HCT116 (cell line): ENCODE data around the gene SNTG2.

Experiments used
- ELF1 ChIP-seq: IDR thresholded peaks from 2 replicates; pipeline ENCODE4 v1.6.1; 2012; ENCODE audit warnings: low read depth, borderline replicate concordance
- EZH2 ChIP-seq: fragments of 200-600 bp; sonication (generic); IDR thresholded peaks from 2 replicates; pipeline ENCODE4 v1.6.1; 2017; ENCODE audit warnings: antibody characterized with exemption, mixed run types
- EZH2phosphoT487 ChIP-seq: fragments of 200-600 bp; IDR thresholded peaks from 2 replicates; pipeline ENCODE4 v1.6.1; 2018; ENCODE audit warnings: antibody characterized with exemption, borderline replicate concordance
- POLR2A ChIP-seq: IDR thresholded peaks from 2 replicates; pipeline ENCODE4 v1.7.0; 2011; ENCODE audit warnings: borderline replicate concordance; ENCODE audit not compliant: insufficient read depth, insufficient read length; ENCODE audit errors: extremely low read depth
- ZNF274 ChIP-seq: fragments of 200-500 bp; sonication (Bioruptor generic); IDR thresholded peaks from 2 replicates; pipeline ENCODE4 v1.6.1; 2014; ENCODE audit warnings: mild to moderate bottlenecking, low read depth, low read length, inconsistent platforms
- TF ChIP-seq, protein P1 (sequence below): IDR thresholded peaks from 2 replicates; pipeline ENCODE4 v1.6.1; 2012
- TF ChIP-seq, protein P2 (sequence below), 3 experiments: fragments of 200-600 bp in 1 of 3; sonication (generic) in 1 of 3; IDR thresholded peaks in 2 of 3; conservative IDR thresholded peaks in 1 of 3; 2 replicates each; pipeline ENCODE4 v1.5.1; 2012 to 2017; ENCODE audit warnings: low read depth in 2 of 3, low read length in 2 of 3, antibody characterized with exemption in 1 of 3, borderline replicate concordance in 1 of 3, control low read depth in 1 of 3, mild to moderate bottlenecking in 1 of 3, mixed read lengths in 1 of 3, mixed run types in 1 of 3, moderate library complexity in 1 of 3; ENCODE audit not compliant: insufficient read depth in 1 of 3
- TF ChIP-seq, protein P3 (sequence below): IDR thresholded peaks from 2 replicates; pipeline ENCODE4 v1.6.1; 2012; ENCODE audit warnings: low read depth

GRCh38 chr2:1348789-1349188 lies 398.1 kb downstream of the SNTG2 start:
- TF ChIP-seq EZH2 (no peak), POLR2A (no peak), EZH2phosphoT487 (no peak), ELF1 (no peak), ZNF274 (no peak)
- TF ChIP-seq, protein P1, sequence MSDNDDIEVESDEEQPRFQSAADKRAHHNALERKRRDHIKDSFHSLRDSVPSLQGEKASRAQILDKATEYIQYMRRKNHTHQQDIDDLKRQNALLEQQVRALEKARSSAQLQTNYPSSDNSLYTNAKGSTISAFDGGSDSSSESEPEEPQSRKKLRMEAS: no peak
- TF ChIP-seq, protein P2, sequence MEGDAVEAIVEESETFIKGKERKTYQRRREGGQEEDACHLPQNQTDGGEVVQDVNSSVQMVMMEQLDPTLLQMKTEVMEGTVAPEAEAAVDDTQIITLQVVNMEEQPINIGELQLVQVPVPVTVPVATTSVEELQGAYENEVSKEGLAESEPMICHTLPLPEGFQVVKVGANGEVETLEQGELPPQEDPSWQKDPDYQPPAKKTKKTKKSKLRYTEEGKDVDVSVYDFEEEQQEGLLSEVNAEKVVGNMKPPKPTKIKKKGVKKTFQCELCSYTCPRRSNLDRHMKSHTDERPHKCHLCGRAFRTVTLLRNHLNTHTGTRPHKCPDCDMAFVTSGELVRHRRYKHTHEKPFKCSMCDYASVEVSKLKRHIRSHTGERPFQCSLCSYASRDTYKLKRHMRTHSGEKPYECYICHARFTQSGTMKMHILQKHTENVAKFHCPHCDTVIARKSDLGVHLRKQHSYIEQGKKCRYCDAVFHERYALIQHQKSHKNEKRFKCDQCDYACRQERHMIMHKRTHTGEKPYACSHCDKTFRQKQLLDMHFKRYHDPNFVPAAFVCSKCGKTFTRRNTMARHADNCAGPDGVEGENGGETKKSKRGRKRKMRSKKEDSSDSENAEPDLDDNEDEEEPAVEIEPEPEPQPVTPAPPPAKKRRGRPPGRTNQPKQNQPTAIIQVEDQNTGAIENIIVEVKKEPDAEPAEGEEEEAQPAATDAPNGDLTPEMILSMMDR (IDR thresholded peaks at IDR 0.05 in 2 of 3, conservative IDR thresholded peaks at IDR 0.05 in 1 of 3; ENCODE audit: borderline replicate concordance in 1 of 3, insufficient read depth in 1 of 3, low read depth in 2 of 3, low read length in 2 of 3): no peak
- TF ChIP-seq, protein P3, sequence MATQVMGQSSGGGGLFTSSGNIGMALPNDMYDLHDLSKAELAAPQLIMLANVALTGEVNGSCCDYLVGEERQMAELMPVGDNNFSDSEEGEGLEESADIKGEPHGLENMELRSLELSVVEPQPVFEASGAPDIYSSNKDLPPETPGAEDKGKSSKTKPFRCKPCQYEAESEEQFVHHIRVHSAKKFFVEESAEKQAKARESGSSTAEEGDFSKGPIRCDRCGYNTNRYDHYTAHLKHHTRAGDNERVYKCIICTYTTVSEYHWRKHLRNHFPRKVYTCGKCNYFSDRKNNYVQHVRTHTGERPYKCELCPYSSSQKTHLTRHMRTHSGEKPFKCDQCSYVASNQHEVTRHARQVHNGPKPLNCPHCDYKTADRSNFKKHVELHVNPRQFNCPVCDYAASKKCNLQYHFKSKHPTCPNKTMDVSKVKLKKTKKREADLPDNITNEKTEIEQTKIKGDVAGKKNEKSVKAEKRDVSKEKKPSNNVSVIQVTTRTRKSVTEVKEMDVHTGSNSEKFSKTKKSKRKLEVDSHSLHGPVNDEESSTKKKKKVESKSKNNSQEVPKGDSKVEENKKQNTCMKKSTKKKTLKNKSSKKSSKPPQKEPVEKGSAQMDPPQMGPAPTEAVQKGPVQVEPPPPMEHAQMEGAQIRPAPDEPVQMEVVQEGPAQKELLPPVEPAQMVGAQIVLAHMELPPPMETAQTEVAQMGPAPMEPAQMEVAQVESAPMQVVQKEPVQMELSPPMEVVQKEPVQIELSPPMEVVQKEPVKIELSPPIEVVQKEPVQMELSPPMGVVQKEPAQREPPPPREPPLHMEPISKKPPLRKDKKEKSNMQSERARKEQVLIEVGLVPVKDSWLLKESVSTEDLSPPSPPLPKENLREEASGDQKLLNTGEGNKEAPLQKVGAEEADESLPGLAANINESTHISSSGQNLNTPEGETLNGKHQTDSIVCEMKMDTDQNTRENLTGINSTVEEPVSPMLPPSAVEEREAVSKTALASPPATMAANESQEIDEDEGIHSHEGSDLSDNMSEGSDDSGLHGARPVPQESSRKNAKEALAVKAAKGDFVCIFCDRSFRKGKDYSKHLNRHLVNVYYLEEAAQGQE: no peak
